Loucy (cell line): ENCODE results near the gene CHD6.

ENCODE experiments used
- H2AFZ ChIP-seq: fragments of 200-600 bp; sonication (generic); 2 replicates; pipeline ENCODE4 v1.6.0; 2016; ENCODE audit warnings: antibody characterized with exemption, mild to moderate bottlenecking, low read length, moderate library complexity
- H3F3A ChIP-seq: fragments of 200-600 bp; 2 replicates; pipeline ENCODE4 v1.6.0; 2016; ENCODE audit warnings: antibody characterized with exemption, low read depth, mild to moderate bottlenecking
- H3K27me3 ChIP-seq: fragments of 200-600 bp; sonication (generic); 2 replicates; pipeline ENCODE4 v1.6.1; 2014; ENCODE audit warnings: low read length, mild to moderate bottlenecking; ENCODE audit not compliant: insufficient read depth, poor library complexity, severe bottlenecking
- H3K36me3 ChIP-seq: fragments of 200-600 bp; sonication (generic); 2 replicates; pipeline ENCODE4 v1.6.1; 2016; ENCODE audit warnings: low read length; ENCODE audit not compliant: insufficient read depth
- H3K4me1 ChIP-seq: fragments of 200-600 bp; sonication (generic); 2 replicates; pipeline ENCODE4 v1.5.1; 2014; ENCODE audit warnings: low read length, mild to moderate bottlenecking; ENCODE audit not compliant: insufficient read depth, poor library complexity, severe bottlenecking
- H3K4me2 ChIP-seq: fragments of 200-600 bp; sonication (generic); 2 replicates; pipeline ENCODE4 v1.6.0; 2014; ENCODE audit warnings: antibody characterized with exemption, low read length, low read depth, mild to moderate bottlenecking; ENCODE audit not compliant: poor library complexity, severe bottlenecking
- H3K4me3 ChIP-seq: fragments of 200-600 bp; sonication (generic); 2 replicates; pipeline ENCODE4 v1.5.1; 2014; ENCODE audit warnings: low read length, mild to moderate bottlenecking, mixed read lengths; ENCODE audit not compliant: poor library complexity, severe bottlenecking
- H3K79me2 ChIP-seq: fragments of 200-600 bp; sonication (generic); 2 replicates; pipeline ENCODE4 v1.6.1; 2014; ENCODE audit warnings: low read length; ENCODE audit not compliant: insufficient read depth
- H3K9ac ChIP-seq: fragments of 200-600 bp; sonication (generic); 2 replicates; pipeline ENCODE4 v1.6.0; 2014; ENCODE audit warnings: mild to moderate bottlenecking, low read depth, low read length, moderate library complexity; ENCODE audit not compliant: poor library complexity, severe bottlenecking
- H3K9me2 ChIP-seq: fragments of 200-600 bp; sonication (generic); replicated peaks from 2 replicates; pipeline ENCODE4 v1.6.1; 2016; ENCODE audit warnings: low read depth, low read length, mixed read lengths
- H3K9me3 ChIP-seq: fragments of 200-600 bp; sonication (generic); 2 replicates; pipeline ENCODE4 v1.6.1; 2014; ENCODE audit warnings: mild to moderate bottlenecking, antibody characterized with exemption, low read length, low read depth; ENCODE audit not compliant: insufficient read depth
- H4K20me1 ChIP-seq: fragments of 200-600 bp; sonication (generic); 2 replicates; pipeline ENCODE4 v1.6.0; 2014; ENCODE audit warnings: antibody characterized with exemption, low read length, mild to moderate bottlenecking; ENCODE audit not compliant: insufficient read depth, poor library complexity, severe bottlenecking
- EZH2phosphoT487 ChIP-seq: fragments of 200-600 bp; IDR thresholded peaks from 2 replicates; pipeline ENCODE4 v1.6.1; 2018; ENCODE audit warnings: antibody characterized with exemption, mild to moderate bottlenecking, moderate library complexity, borderline replicate concordance
- TF ChIP-seq, protein P1 (sequence below): fragments of 200-600 bp; sonication (generic); conservative IDR thresholded peaks from 2 replicates; pipeline ENCODE4 v1.5.1; 2014; ENCODE audit warnings: mild to moderate bottlenecking, antibody characterized with exemption, low read length

Gene CHD6

GRCh38 chr20:41457173-41457857, 160.9 kb downstream of the CHD6 start:
- Histone ChIP-seq H3K27me3 (no peaks in the 10 kb centered on the region), H3F3A (no peaks in the 10 kb centered on the region), H3K9me2 (no peaks in the 10 kb centered on the region), H3K9ac (no peak overlapping the region), H3K79me2 (no peaks in the 10 kb centered on the region), H3K4me3 (no peak overlapping the region), H2AFZ (no peak overlapping the region), H3K36me3 (peaks cover 66% of the 10 kb centered on the region; the same call in 1 of the 2 replicates), H3K4me2 (no peak overlapping the region), H3K9me3 (no peaks in the 10 kb centered on the region; the same call in 1 of the 2 replicates), H4K20me1 (no peaks in the 10 kb centered on the region), H3K4me1 (no peaks in the 10 kb centered on the region)
- no peak for TF ChIP-seq EZH2phosphoT487
- TF ChIP-seq, protein P1, sequence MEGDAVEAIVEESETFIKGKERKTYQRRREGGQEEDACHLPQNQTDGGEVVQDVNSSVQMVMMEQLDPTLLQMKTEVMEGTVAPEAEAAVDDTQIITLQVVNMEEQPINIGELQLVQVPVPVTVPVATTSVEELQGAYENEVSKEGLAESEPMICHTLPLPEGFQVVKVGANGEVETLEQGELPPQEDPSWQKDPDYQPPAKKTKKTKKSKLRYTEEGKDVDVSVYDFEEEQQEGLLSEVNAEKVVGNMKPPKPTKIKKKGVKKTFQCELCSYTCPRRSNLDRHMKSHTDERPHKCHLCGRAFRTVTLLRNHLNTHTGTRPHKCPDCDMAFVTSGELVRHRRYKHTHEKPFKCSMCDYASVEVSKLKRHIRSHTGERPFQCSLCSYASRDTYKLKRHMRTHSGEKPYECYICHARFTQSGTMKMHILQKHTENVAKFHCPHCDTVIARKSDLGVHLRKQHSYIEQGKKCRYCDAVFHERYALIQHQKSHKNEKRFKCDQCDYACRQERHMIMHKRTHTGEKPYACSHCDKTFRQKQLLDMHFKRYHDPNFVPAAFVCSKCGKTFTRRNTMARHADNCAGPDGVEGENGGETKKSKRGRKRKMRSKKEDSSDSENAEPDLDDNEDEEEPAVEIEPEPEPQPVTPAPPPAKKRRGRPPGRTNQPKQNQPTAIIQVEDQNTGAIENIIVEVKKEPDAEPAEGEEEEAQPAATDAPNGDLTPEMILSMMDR, result no peak

GRCh38 chr20:41456351-41456750, 161.8 kb downstream of the CHD6 start:
- Histone ChIP-seq H3K4me1 (no peaks in the 10 kb centered on the region), H3K36me3 (peaks cover 68% of the 10 kb centered on the region; the same call in 1 of the 2 replicates), H3F3A (no peaks in the 10 kb centered on the region), H3K4me2 (no peak overlapping the region), H3K4me3 (no peak overlapping the region), H3K9ac (no peak overlapping the region), H3K27me3 (no peaks in the 10 kb centered on the region), H2AFZ (no peak overlapping the region), H3K9me2 (no peaks in the 10 kb centered on the region), H4K20me1 (no peaks in the 10 kb centered on the region), H3K9me3 (no peaks in the 10 kb centered on the region; the same call in 1 of the 2 replicates), H3K79me2 (no peaks in the 10 kb centered on the region)
- TF ChIP-seq, protein P1, result no peak
- TF ChIP-seq EZH2phosphoT487, result no peak

- H3K79me2 ChIP-seq, result no peaks in the 10 kb centered on the region
- no peaks in the 10 kb centered on the region for H3K9me3 ChIP-seq
- no peak overlapping the region for H2AFZ ChIP-seq
- H3K4me2 ChIP-seq, result no peak overlapping the region
- H3F3A ChIP-seq, result no peaks in the 10 kb centered on the region
- H3K27me3 ChIP-seq, result no peaks in the 10 kb centered on the region
- TF ChIP-seq, protein P1, result no peak
- no peak for TF ChIP-seq EZH2phosphoT487
- no peaks in the 10 kb centered on the region for H4K20me1 ChIP-seq
- H3K9ac ChIP-seq, result no peak overlapping the region
- no peaks in the 10 kb centered on the region for H3K9me2 ChIP-seq
- H3K4me3 ChIP-seq, result no peak overlapping the region
- peaks cover 79% of the 10 kb centered on the region; the same call in 1 of the 2 replicates for H3K36me3 ChIP-seq
- H3K4me1 ChIP-seq, result no peaks in the 10 kb centered on the region
Measured at GRCh38 chr20:41454250-41454649, 163.9 kb downstream of the CHD6 start.
